Thoracic aorta (tissue), 2 donors: ENCODE measurements around the gene DNAJC8. TPM values are rescaled to one million over a fixed set of nuclear protein-coding genes. Genes with fewer than 3 reads are reported as not detected.

Experiments
- ATAC-seq: fragments of 150-250 bp; one replicate; pipeline ENCODE4 v1.8.0; 2017; ENCODE audit warnings: low read depth; ENCODE audit not compliant: insufficient number of reproducible peaks, low FRiP score
- DNase-seq: peaks from one replicate; pipeline ENCODE4 v3.0.0-alpha.2; 2020; ENCODE audit warnings: low spot score
- H3K27ac ChIP-seq, 2 donors: fragments of 200-600 bp; sonication (generic); 1 replicate in 1 of 2; 2 replicates in 1 of 2; pipeline ENCODE4 v1.5.1; 2016; ENCODE audit warnings: mild to moderate bottlenecking in 2 of 2, moderate library complexity in 2 of 2
- H3K27me3 ChIP-seq: fragments of 200-600 bp; sonication (generic); replicated peaks from 2 replicates; pipeline ENCODE4 v1.6.0; 2016; ENCODE audit warnings: mild to moderate bottlenecking; ENCODE audit not compliant: insufficient read depth
- H3K36me3 ChIP-seq: fragments of 200-600 bp; sonication (generic); one replicate; pipeline ENCODE4 v1.5.1; 2016
- H3K4me1 ChIP-seq, 2 donors: fragments of 200-600 bp; sonication (generic); 1 replicate in 1 of 2; 2 replicates in 1 of 2; pipeline versions ENCODE4 v1.5.1 to v1.6.0; 2016; ENCODE audit warnings: low read depth in 2 of 2, mild to moderate bottlenecking in 1 of 2; ENCODE audit not compliant: control insufficient read depth in 1 of 2
- H3K4me3 ChIP-seq: fragments of 200-600 bp; sonication (generic); 2 replicates; pipeline ENCODE4 v1.5.1; 2016; ENCODE audit warnings: mild to moderate bottlenecking
- H3K9me3 ChIP-seq: fragments of 200-600 bp; sonication (generic); 2 replicates; pipeline ENCODE4 v1.5.1; 2016
- total RNA-seq, 2 donors: library from RNA; depleted of rRNA; stranded (reverse); fragments of >200 nt; gene quantifications; one replicate each; pipeline versions ENCODE4 v1.1.0 to v1.2.3, GENCODE V29; 2016
- TF ChIP-seq, protein P1 (sequence below): fragments of 200-600 bp; sonication (generic); IDR thresholded peaks from one replicate; pipeline ENCODE4 v1.5.1; 2019; ENCODE audit warnings: antibody characterized with exemption

The DNAJC8 gene
- total RNA-seq, 2 donors from 2014 or later: 33.3 to 60.4 TPM

DNA sequence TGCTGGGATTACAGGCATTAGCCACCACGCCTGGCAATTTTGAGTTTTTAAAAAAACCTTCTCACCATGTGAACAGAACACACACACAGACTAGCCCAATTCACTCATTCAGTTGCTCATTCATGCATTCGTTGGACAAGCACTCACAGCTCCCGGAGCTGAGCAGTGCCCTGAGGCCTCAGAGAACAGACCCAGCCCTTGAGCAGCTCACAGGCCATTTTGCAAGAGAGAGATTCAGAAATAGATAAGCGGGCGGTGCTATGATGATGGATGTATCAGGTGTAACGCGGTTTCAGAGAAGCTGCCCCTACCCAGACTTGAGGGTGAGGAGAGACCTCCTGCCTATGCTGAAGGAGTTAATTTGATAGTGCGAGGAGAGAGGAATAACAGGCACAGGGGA, 74.9 kb downstream of the DNAJC8 start:
- H3K4me3 ChIP-seq: no peak overlapping the region
- no peaks in the 10 kb centered on the region for H3K36me3 ChIP-seq
- no peak for DNase-seq
- H3K4me1 ChIP-seq: no peaks in the 10 kb centered on the region
- no peak overlapping the region for H3K27ac ChIP-seq
- no peaks in the 10 kb centered on the region for H3K27me3 ChIP-seq
- no peaks in the 10 kb centered on the region for H3K9me3 ChIP-seq
- TF ChIP-seq, protein P1, sequence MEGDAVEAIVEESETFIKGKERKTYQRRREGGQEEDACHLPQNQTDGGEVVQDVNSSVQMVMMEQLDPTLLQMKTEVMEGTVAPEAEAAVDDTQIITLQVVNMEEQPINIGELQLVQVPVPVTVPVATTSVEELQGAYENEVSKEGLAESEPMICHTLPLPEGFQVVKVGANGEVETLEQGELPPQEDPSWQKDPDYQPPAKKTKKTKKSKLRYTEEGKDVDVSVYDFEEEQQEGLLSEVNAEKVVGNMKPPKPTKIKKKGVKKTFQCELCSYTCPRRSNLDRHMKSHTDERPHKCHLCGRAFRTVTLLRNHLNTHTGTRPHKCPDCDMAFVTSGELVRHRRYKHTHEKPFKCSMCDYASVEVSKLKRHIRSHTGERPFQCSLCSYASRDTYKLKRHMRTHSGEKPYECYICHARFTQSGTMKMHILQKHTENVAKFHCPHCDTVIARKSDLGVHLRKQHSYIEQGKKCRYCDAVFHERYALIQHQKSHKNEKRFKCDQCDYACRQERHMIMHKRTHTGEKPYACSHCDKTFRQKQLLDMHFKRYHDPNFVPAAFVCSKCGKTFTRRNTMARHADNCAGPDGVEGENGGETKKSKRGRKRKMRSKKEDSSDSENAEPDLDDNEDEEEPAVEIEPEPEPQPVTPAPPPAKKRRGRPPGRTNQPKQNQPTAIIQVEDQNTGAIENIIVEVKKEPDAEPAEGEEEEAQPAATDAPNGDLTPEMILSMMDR: no peak
- ATAC-seq: no peak

DNA sequence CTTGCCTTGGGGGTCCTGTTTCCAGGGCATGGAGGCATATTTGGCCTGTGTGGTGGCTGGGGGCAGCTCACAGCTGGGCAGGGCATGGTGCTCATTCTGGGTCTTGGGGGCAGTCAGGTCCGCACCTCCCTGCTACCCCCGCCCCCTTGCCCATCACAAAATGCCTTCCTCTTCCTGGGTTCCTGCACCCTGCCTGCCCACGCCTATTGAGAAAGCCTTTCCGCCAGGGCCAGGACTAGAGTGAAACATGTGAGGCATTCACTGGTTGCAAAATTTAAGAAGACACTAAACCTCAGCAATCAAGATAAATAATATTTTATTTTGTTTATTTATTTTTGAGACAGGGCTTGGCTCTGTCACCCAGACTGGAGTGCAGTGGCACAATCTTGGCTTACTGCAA, 76.0 kb downstream of the DNAJC8 start:
- DNase-seq (no peak), ATAC-seq (no peak)
- TF ChIP-seq, protein P1: no peak
- H3K27ac ChIP-seq: peak overlapping the region in 1 of 2 donors; percentile 21
- H3K36me3 ChIP-seq: no peaks in the 10 kb centered on the region
- H3K4me3 ChIP-seq: no peak overlapping the region
- H3K4me1 ChIP-seq: no peaks in the 10 kb centered on the region
- H3K27me3 ChIP-seq: no peaks in the 10 kb centered on the region
- H3K9me3 ChIP-seq: no peaks in the 10 kb centered on the region

DNA sequence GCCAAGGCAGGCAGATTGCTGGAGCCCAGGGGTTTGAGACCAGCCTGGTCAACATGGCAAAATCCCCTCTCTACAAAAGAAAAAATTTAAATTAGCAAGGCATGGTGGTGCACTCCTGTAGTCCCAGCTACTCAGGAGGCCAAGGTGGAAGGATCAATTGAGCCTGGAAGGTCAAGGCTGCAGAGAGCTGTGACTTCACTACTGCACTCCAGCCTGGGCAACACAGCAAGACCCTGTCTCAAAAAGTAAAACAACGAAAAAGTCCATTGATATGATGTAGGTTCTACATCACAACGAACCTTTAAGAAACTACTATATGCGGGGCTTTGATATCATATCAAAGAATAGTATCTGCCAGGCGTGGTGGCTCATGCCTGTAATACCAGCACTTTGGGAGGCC, 77.2 kb downstream of the DNAJC8 start:
- Histone ChIP-seq H3K9me3 (no peaks in the 10 kb centered on the region), H3K27ac (no peak overlapping the region), H3K4me1 (no peaks in the 10 kb centered on the region), H3K36me3 (no peaks in the 10 kb centered on the region), H3K27me3 (no peaks in the 10 kb centered on the region), H3K4me3 (no peak overlapping the region)
- no peak for ATAC-seq
- DNase-seq: no peak
- TF ChIP-seq, protein P1: no peak

DNA sequence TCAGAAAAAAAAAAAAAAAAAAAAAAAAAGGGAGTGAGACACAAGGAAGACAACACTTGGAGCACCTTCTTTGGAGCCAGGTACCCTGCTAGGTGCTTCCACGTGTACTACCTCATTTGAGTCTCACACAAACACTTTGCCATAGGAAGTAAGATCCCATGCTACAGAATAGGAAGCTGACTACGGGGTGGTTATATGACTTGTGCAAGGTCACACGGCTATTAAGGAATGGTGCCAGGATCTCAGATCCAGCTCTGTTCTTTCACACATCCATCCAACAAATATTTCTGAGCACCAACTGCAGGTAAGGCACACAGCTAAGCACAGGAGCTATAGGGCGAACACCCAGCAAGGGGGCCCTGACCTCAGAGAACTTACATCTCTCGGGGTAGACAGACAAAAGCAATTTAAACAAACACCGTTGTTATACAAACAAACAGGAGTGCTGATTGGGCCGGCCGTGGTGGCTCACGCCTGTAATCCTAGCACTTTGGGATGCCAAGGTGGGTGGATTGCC, 78.7 kb downstream of the DNAJC8 start:
- no peaks in the 10 kb centered on the region for H3K36me3 ChIP-seq
- DNase-seq (no peak), ATAC-seq (no peak)

More for the DNA sequence above, 78.7 kb downstream of the DNAJC8 start:
- H3K27me3 ChIP-seq: no peaks in the 10 kb centered on the region
- H3K4me3 ChIP-seq: no peak overlapping the region
- H3K27ac ChIP-seq: no peak overlapping the region
- no peaks in the 10 kb centered on the region for H3K9me3 ChIP-seq
- no peaks in the 10 kb centered on the region for H3K4me1 ChIP-seq
- TF ChIP-seq, protein P1: no peak

Other genes starting within 250 kb of the DNAJC8 start
- 10 to 100 TPM; 11.0 to 18.7 TPM for gene EYA3, start 144.4 kb downstream of the DNAJC8 start, total RNA-seq
- 1 to 10 TPM; 6.5 to 9.2 TPM for gene PTAFR, start 56.3 kb downstream of the DNAJC8 start, total RNA-seq
- gene ATP5IF1, start 3.1 kb upstream of the DNAJC8 start, total RNA-seq: 100 to 1,000 TPM in 1 of 2 donors, 10 to 100 TPM in 1; 90.2 to 133 TPM
- 10 to 100 TPM; 10.9 to 12.6 TPM for gene SESN2, start 26.5 kb upstream of the DNAJC8 start, total RNA-seq
- 1 to 10 TPM; 7.6 to 9.4 TPM for gene MED18, start 96.0 kb upstream of the DNAJC8 start, total RNA-seq
- 10 to 100 TPM; 17.6 to 30.8 TPM for gene PHACTR4, start 136.7 kb upstream of the DNAJC8 start, total RNA-seq